Lower leg skin (tissue), 4 donors: ENCODE measurements around the gene MUC12. TPM values are rescaled to one million over a fixed set of nuclear protein-coding genes. Genes with fewer than 3 reads are reported as not detected.

ENCODE experiments used
- DNase-seq, 2 donors: peaks; one replicate each; pipeline ENCODE4 v3.0.0-alpha.2; 2019; ENCODE audit warnings: low spot score in 2 of 2
- H3K4me3 ChIP-seq: fragments of 200-600 bp; sonication (generic); 2 replicates; pipeline ENCODE4 v1.5.1; 2017; ENCODE audit warnings: mild to moderate bottlenecking, low read depth; ENCODE audit not compliant: poor library complexity, severe bottlenecking
- POLR2A ChIP-seq, 2 donors: fragments of 450-650 bp; IDR thresholded peaks; one replicate each; pipeline ENCODE4 v1.6.1; 2016 to 2017; ENCODE audit warnings: antibody characterized with exemption in 2 of 2, mild to moderate bottlenecking in 1 of 2, moderate library complexity in 1 of 2
- WGBS, 2 donors: methylation state at CpG; one replicate each; pipeline ENCODE4 v1.1.5; 2018; 5-methylcytosine and 5-hydroxymethylcytosine counted together
- intact Hi-C: fragments of 100-400 bp; cut with DNase I; formaldehyde crosslinking; loops from one replicate; pipeline ENCODE4 v1.15.0; 2023; ENCODE audit warnings: low total_unique reads
- total RNA-seq, 4 donors: library from RNA; depleted of rRNA; stranded (reverse); fragments of >200 nt; gene quantifications; one replicate each; pipeline ENCODE4 v1.1.0, GENCODE V29; 2016
- TF ChIP-seq, protein P1 (sequence below), 3 donors: fragments of 450-650 bp; IDR thresholded peaks; one replicate each; pipeline ENCODE4 v1.5.1; 2016; ENCODE audit warnings: antibody characterized with exemption in 3 of 3, mild to moderate bottlenecking in 3 of 3, moderate library complexity in 2 of 3

MUC12 gene
- total RNA-seq, 4 donors from 2014 or later, result not detected

GRCh38 chr7:100942045-100942774 lies 27.2 kb upstream of the MUC12 start:
- no peak overlapping the region for H3K4me3 ChIP-seq
- 55 to 57% methylated on average over 9 of the region's 9 CpGs for WGBS, 2 donors
- no peak for DNase-seq
- intact Hi-C loops, result no loop called here
- TF ChIP-seq, protein P1, sequence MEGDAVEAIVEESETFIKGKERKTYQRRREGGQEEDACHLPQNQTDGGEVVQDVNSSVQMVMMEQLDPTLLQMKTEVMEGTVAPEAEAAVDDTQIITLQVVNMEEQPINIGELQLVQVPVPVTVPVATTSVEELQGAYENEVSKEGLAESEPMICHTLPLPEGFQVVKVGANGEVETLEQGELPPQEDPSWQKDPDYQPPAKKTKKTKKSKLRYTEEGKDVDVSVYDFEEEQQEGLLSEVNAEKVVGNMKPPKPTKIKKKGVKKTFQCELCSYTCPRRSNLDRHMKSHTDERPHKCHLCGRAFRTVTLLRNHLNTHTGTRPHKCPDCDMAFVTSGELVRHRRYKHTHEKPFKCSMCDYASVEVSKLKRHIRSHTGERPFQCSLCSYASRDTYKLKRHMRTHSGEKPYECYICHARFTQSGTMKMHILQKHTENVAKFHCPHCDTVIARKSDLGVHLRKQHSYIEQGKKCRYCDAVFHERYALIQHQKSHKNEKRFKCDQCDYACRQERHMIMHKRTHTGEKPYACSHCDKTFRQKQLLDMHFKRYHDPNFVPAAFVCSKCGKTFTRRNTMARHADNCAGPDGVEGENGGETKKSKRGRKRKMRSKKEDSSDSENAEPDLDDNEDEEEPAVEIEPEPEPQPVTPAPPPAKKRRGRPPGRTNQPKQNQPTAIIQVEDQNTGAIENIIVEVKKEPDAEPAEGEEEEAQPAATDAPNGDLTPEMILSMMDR (IDR thresholded peaks at IDR 0.05), result no peak
- no peak for TF ChIP-seq POLR2A (IDR thresholded peaks at IDR 0.05)

DNA sequence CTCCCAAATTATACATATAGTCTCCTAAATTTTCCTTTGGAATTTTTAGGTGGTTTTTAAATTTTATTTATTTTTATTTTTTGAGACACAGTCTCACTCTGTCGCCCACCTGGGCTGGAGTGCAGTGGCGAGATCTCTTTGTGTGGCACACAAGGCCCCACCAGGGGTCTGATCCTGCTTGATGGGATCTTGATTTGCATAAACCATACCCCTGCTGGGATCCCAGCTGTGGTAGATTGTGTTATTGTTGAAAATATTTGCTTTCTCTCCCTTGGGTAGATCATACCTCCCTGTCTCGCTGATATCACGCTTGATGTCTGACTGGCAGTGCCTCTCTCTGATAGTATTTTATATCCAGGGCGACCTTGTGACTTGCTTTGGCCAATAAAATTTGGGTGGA lies 25.7 kb upstream of the MUC12 start:
- WGBS, 2 donors, result 89 to 94% methylated on average over 5 of the region's 5 CpGs
- intact Hi-C loops, result no loop called here
- DNase-seq, result no peak
- TF ChIP-seq, protein P1 (IDR thresholded peaks at IDR 0.05), result no peak
- TF ChIP-seq POLR2A (IDR thresholded peaks at IDR 0.05), result no peak
- H3K4me3 ChIP-seq, result no peak overlapping the region

DNA sequence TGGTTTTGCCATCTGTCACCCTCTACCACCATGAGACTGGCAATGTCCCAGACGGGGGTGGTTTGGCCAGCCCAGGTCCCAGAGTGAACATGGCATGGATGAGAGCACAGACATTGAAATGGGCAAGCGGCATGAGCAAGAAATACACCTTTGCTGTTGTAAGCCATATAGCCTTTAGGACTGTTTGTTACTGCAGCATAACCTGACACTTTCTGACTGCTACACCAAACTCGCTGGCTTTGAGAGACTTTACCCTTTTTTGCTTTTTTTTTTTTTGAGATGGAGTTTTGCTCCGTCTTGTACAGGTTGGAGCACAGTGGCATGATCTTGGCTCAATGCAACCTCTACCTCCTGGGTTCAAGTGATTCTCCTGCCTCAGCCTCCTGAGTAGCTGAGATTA lies 25.2 kb upstream of the MUC12 start:
- no peak for TF ChIP-seq POLR2A (IDR thresholded peaks at IDR 0.05)
- TF ChIP-seq, protein P1 (IDR thresholded peaks at IDR 0.05), result no peak
- H3K4me3 ChIP-seq, result no peak overlapping the region
- intact Hi-C loops, result no loop called here
- WGBS, 2 donors, result 86 to 90% methylated on average over 4 of the region's 4 CpGs
- no peak for DNase-seq

GRCh38 chr7:100946111-100946510 lies 23.3 kb upstream of the MUC12 start:
- DNase-seq, result no peak
- no peak overlapping the region for H3K4me3 ChIP-seq
- WGBS, 2 donors, result 79 to 86% methylated on average over 4 of the region's 4 CpGs
- TF ChIP-seq, protein P1 (IDR thresholded peaks at IDR 0.05), result no peak
- TF ChIP-seq POLR2A (IDR thresholded peaks at IDR 0.05), result no peak
- intact Hi-C loops, result no loop called here

DNA sequence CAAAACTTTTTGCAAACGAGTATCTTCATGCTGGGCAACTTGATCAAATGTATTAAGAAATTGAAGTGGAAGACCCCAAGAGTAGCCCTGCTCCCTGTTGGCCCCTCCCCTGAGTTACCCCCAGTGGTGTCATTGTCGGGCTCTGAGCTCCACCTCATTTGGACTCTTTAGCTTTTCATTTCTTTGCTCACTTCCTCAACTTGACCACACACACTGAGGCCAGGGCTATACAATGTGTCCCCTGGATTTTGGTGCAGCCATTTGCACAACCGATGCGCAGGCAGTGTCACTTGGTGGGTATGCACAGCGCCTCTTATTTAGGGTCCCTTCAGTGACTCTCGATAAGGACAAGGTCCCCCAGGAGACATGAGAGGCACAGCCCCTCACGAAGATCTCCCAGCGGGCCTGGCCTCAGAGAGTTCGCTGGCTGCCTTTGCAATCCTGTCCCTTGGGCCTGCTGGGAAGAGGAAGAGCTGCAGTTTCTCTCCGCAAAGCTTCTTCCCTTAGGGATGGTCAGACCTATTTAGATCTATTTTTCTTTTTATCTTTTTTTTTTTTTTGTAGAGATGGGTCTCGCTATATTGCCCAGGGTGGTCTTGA lies 22.5 kb upstream of the MUC12 start:
- intact Hi-C loops, result no loop called here
- no peak for DNase-seq
- 72 to 80% methylated on average over 11 of the region's 11 CpGs for WGBS, 2 donors
- no peak overlapping the region for H3K4me3 ChIP-seq
- TF ChIP-seq, protein P1 (IDR thresholded peaks at IDR 0.05), result no peak
- no peak for TF ChIP-seq POLR2A (IDR thresholded peaks at IDR 0.05)
